GM06990 (cell line): Measurements from ENCODE around the gene PTPN14.
"Not testable (repeated sequence)": the region's sequence is repeated elsewhere in the genome, so short reads cannot be mapped to it uniquely, and the experiment has no call there.

Experiments
- DNase-seq: peaks from one replicate; pipeline ENCODE4 v3.0.0-alpha.2; 2011; ENCODE audit not compliant: insufficient read length; ENCODE audit errors: extremely low read depth
- H3K27me3 ChIP-seq: replicated peaks from 2 replicates; pipeline ENCODE4 v1.6.0; 2011; ENCODE audit warnings: low read length; ENCODE audit not compliant: control insufficient read depth, insufficient read depth
- H3K36me3 ChIP-seq: 2 replicates; pipeline ENCODE4 v1.5.1; 2011; ENCODE audit warnings: low read length; ENCODE audit not compliant: control insufficient read depth, insufficient read depth
- H3K4me3 ChIP-seq: replicated peaks from 2 replicates; pipeline ENCODE4 v1.5.1; 2011; ENCODE audit warnings: low read depth, mild to moderate bottlenecking, control low read depth, low read length
- CTCF ChIP-seq: IDR thresholded peaks from 2 replicates; pipeline ENCODE4 v1.5.1; 2011; ENCODE audit warnings: low read length, control low read depth, mild to moderate bottlenecking, inconsistent platforms; ENCODE audit not compliant: insufficient read depth, poor library complexity, severe bottlenecking

The PTPN14 gene

GRCh38 chr1:214523124-214523824 lies 28.1 kb downstream of the PTPN14 start:
- H3K27me3 ChIP-seq = no peaks in the 10 kb centered on the region
- no peak overlapping the region for H3K4me3 ChIP-seq
- DNase-seq = no peak
- no peaks in the 10 kb centered on the region for H3K36me3 ChIP-seq
- no peak for TF ChIP-seq CTCF

- not testable (repeated sequence) for H3K36me3 ChIP-seq, H3K27me3 ChIP-seq, H3K4me3 ChIP-seq, DNase-seq
Measured at GRCh38 chr1:214521458-214521857, 29.9 kb downstream of the PTPN14 start.

DNA sequence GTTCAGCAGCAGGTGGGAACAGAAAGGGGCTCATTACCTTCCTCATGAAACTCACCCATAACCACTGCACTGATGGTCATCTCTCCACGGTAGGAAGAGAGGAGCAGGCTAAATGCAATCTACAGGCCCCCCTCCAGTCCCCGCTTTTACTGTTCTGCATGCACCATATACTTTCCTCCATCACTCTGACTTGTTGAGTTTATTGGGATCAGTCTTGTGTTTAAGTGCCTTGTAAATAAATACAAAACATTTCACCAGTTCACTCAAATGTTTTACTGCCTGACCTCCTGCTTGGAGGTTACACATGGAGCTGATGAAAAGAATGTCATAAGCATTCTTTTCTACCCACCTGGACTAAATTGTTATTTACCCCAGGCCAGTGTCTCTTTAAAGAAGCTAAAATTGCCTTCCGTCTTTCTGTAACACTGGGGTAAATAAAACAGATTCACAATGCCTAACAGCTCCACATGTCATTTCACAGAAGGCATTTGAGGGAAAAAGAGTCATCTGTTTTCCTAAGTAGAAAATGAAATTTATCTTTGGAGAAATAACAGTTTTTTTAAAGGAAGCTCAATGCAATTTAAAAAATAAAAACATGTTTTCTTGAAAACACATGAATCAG lies 30.7 kb downstream of the PTPN14 start:
- Histone ChIP-seq H3K36me3 (no peaks in the 10 kb centered on the region), H3K4me3 (no peak overlapping the region), H3K27me3 (no peaks in the 10 kb centered on the region; the same call in 1 of the 2 replicates)
- no peak for DNase-seq
- TF ChIP-seq CTCF = no peak

DNA sequence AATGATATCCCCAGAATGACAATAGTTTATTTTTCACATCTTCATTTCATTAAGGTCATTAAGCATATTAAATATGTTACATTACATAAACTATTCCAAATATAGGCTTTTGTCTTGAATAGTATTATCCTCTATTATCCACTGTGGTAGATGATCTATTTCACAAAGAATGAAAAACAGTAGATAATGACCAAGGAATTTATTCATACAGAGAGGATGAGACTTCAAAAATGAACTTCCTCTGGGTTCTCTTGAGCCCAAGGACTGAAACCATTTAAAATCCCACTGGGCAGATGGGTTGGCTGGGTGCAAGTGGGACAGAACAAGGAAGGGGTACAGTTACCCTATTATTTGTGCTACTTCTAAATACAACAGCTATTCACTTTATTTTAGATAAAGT lies 33.0 kb downstream of the PTPN14 start:
- no peak for DNase-seq
- no peak for TF ChIP-seq CTCF
- Histone ChIP-seq H3K36me3 (no peaks in the 10 kb centered on the region), H3K4me3 (no peak overlapping the region), H3K27me3 (no peaks in the 10 kb centered on the region; the same call in 1 of the 2 replicates)

DNA sequence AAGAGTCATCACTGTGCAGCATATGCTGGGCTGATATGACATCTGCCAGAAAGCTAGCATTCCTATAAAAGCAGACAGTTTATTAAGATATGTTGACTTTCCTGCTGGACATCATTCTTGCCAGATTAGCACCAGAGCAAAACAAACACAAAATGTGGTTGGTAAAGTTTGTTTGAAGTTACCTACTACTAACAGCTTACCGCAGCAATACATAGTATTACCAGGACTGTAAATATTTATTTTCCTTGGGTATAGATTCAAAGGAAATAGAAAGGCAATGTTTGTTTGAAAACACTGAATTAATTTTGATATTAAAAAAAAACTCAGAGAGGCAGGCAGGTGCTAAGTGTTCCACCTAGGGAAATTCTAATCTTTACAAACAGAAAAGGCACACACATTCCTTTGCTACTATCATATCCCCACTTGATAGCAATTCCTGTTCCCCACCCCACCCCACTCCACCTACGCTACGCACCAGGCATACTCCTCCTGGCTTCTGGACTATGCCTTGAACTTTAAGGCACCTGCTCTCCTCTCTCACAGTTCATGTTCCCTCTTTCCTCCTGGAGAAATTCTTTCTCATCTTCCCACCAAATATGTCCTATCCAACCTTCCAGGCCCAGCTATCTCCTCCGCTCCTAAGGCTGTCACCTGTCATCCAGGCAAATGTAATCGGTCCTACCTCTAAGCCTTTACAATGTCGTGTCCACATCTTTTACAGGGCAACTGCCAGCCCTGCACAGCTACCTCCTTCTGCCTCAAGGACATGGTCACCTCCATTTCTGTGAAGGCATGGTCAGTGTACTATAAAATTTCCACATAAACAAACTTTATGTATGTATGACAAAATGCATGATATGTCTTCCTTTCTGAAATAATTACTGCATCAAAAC lies 34.7 kb downstream of the PTPN14 start:
- no peak for DNase-seq
- TF ChIP-seq CTCF = no peak
- Histone ChIP-seq H3K36me3 (no peaks in the 10 kb centered on the region), H3K27me3 (no peaks in the 10 kb centered on the region; the same call in 1 of the 2 replicates), H3K4me3 (no peak overlapping the region)
